Thyroid gland (tissue), 4 donors: Measurements from ENCODE around the gene CAMTA1. TPM values are rescaled to one million over a fixed set of nuclear protein-coding genes. Genes with fewer than 3 reads are reported as not detected.

Experiments
- DNase-seq, 2 donors: peaks; one replicate each; pipeline ENCODE4 v3.0.0-alpha.2; 2019
- H3K27ac ChIP-seq, 3 donors: fragments of 200-600 bp; sonication (generic); 1 replicate in 2 of 3; 2 replicates in 1 of 3; pipeline ENCODE4 v1.5.1; 2016 to 2019; ENCODE audit warnings: mild to moderate bottlenecking in 1 of 3, moderate library complexity in 1 of 3
- H3K27me3 ChIP-seq: fragments of 200-600 bp; sonication (generic); one replicate; pipeline ENCODE4 v1.5.1; 2019
- H3K36me3 ChIP-seq, 2 donors: fragments of 200-600 bp; sonication (generic); one replicate each; pipeline ENCODE4 v1.5.1; 2016 to 2019
- H3K4me1 ChIP-seq, 2 donors: fragments of 200-600 bp; sonication (generic); one replicate each; pipeline ENCODE4 v1.5.1; 2017 to 2019
- H3K4me3 ChIP-seq, 3 donors: fragments of 200-600 bp; sonication (generic); replicated peaks in 1 of 3; 1 replicate in 2 of 3; 2 replicates in 1 of 3; pipeline ENCODE4 v1.5.1; 2016; ENCODE audit warnings: mild to moderate bottlenecking in 1 of 3
- H3K9me3 ChIP-seq: fragments of 200-600 bp; sonication (generic); one replicate; pipeline ENCODE4 v1.5.1; 2017
- CTCF ChIP-seq, 6 experiments: fragments of 200-600 bp in 3 of 6; fragments of 450-650 bp in 3 of 6; sonication (generic) in 3 of 6; IDR thresholded peaks; one replicate each; pipeline ENCODE4 v1.5.1; 2016 to 2019; ENCODE audit warnings: antibody characterized with exemption in 6 of 6, mild to moderate bottlenecking in 2 of 6, inconsistent platforms in 1 of 6, moderate library complexity in 1 of 6
- POLR2A ChIP-seq, 2 donors: fragments of 450-650 bp; IDR thresholded peaks; one replicate each; pipeline ENCODE4 v1.6.1; 2017; ENCODE audit warnings: antibody characterized with exemption in 2 of 2, mild to moderate bottlenecking in 2 of 2, moderate library complexity in 1 of 2
- WGBS, 2 donors: methylation state at CpG; one replicate each; pipeline ENCODE4 v1.1.5; 2017; 5-methylcytosine and 5-hydroxymethylcytosine counted together
- intact Hi-C: fragments of 100-400 bp; cut with DNase I; formaldehyde crosslinking; loops from one replicate; pipeline ENCODE4 v1.15.1; 2023
- total RNA-seq, 4 donors: library from RNA; depleted of rRNA; stranded (reverse); fragments of >200 nt; gene quantifications; one replicate each; pipeline ENCODE4 v1.2.3, GENCODE V29; 2016

Gene CAMTA1
- total RNA-seq, 4 donors from 2014 or later, result 63.9 to 124 (median 101) TPM

- intact Hi-C loops, result no loop called here
- no peak for DNase-seq
- Histone ChIP-seq H3K36me3 (no peaks in the 10 kb centered on the region), H3K27ac (no peak overlapping the region), H3K27me3 (no peaks in the 10 kb centered on the region), H3K4me1 (no peaks in the 10 kb centered on the region), H3K4me3 (no peak overlapping the region), H3K9me3 (no peaks in the 10 kb centered on the region)
- TF ChIP-seq CTCF (IDR thresholded peaks at IDR 0.05) (no peak), POLR2A (IDR thresholded peaks at IDR 0.05) (no peak)
- 93% methylated on average over 1 of the region's 1 CpG for WGBS, 2 donors
Measured at GRCh38 chr1:7395251-7395650, 610.0 kb downstream of the CAMTA1 start.

DNA sequence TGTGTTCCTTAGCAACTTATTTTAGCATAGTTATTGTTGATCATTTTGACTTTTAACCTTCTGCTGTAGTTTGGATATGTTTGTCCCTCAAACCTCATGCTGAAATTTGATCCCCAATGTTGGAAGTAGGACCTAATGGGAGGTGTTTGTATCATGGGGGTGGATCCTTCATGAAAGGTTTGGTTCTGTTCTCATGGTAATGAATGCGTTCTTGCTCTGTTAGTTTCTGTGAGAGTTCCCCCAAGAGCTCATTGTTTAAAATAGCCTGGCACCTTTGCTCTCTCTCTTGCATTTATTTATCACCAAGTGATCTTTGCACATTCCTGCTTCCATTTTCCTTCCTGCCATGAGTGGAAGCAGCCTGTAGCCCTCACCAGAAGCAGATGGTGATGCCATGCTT, 613.7 kb downstream of the CAMTA1 start:
- Histone ChIP-seq H3K4me1 (no peaks in the 10 kb centered on the region), H3K36me3 (no peaks in the 10 kb centered on the region), H3K4me3 (no peak overlapping the region), H3K9me3 (no peaks in the 10 kb centered on the region), H3K27me3 (no peaks in the 10 kb centered on the region), H3K27ac (no peak overlapping the region)
- WGBS, 2 donors, result 62 to 71% methylated on average over 1 of the region's 1 CpG
- no peak for TF ChIP-seq CTCF (IDR thresholded peaks at IDR 0.05)
- no peak for TF ChIP-seq POLR2A (IDR thresholded peaks at IDR 0.05)
- intact Hi-C loops, result no loop called here
- DNase-seq, result no peak

DNA sequence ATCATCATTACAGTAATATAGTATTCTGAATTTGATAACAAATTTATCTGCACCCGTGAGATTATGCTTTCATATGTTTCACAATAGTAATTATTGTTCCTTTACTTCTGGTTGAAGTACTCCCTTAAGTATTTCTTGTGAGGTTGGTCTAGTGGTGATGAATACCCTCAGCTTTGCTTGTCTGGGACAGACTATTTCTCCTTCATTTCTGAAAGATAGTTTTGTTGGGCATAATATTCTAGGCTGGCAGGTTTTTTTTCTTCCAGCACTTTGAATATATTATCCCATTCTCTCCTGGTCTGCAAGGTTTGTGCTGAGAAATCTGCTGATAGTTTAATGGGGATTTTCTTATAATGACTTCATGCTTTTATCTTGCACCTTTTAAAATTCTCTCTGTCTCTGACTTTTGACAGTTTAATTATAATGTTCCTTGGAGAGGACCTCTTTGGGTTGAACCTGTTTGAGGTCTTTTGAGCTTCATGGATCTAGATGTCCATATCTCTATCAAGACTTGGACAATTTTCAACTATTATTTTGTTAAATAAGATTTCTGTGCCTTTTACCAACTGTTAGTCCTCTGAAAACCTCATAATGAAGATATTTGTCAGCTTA, 614.4 kb downstream of the CAMTA1 start:
- H3K27ac ChIP-seq, result no peak overlapping the region
- 90 to 92% methylated on average over 1 of the region's 1 CpG for WGBS, 2 donors
- H3K9me3 ChIP-seq, result no peaks in the 10 kb centered on the region
- H3K36me3 ChIP-seq, result no peaks in the 10 kb centered on the region
- H3K4me1 ChIP-seq, result no peaks in the 10 kb centered on the region
- TF ChIP-seq CTCF (IDR thresholded peaks at IDR 0.05) (no peak), POLR2A (IDR thresholded peaks at IDR 0.05) (no peak)
- no peaks in the 10 kb centered on the region for H3K27me3 ChIP-seq
- DNase-seq, result no peak
- no peak overlapping the region for H3K4me3 ChIP-seq
- intact Hi-C loops, result no loop called here

- Histone ChIP-seq H3K36me3 (no peaks in the 10 kb centered on the region), H3K4me3 (no peak overlapping the region), H3K9me3 (no peaks in the 10 kb centered on the region), H3K27ac (no peak overlapping the region), H3K27me3 (no peaks in the 10 kb centered on the region), H3K4me1 (no peaks in the 10 kb centered on the region)
- intact Hi-C loops, result no loop called here
- 82 to 100% methylated on average over 1 of the region's 1 CpG for WGBS, 2 donors
- TF ChIP-seq CTCF (IDR thresholded peaks at IDR 0.05), result no peak
- no peak for TF ChIP-seq POLR2A (IDR thresholded peaks at IDR 0.05)
- no peak for DNase-seq
Measured at GRCh38 chr1:7400566-7400965, 615.3 kb downstream of the CAMTA1 start.

DNA sequence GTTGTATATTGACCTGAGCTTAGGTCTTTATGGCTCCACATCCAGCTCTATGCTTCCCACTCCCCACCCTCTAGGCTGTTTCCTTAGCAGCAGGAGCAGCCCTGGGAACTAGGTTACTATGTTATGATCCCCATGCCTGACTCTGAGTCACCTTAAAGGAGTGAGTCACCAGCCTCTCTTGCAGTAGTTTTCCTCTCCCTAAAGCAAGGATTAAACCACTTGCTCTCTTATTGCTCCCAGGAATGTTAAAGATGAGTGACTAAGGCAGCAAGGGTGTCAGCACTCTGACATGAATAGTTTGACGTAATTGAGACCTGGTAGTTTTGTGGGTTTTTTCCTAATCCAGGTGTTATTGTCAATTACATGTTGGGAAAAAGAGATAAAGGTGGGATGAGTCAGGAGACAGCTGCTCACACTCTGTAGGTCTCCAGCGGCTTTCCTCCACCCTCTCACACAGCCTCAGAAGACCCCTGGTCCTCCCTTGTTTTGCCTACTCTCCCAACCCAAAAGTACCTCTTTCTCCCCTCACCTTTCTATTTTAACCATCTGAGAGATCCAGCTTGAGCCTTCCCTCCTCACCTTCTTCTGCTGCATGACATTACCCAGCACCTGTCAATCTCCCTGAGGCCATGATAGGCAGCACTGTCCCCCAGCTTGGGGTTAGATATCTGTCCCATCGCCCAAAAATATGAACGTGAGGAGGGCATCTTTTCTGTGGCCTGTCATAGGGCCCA, 616.7 kb downstream of the CAMTA1 start:
- no peak for TF ChIP-seq CTCF (IDR thresholded peaks at IDR 0.05)
- TF ChIP-seq POLR2A (IDR thresholded peaks at IDR 0.05), result no peak
- Histone ChIP-seq H3K27me3 (no peaks in the 10 kb centered on the region), H3K4me1 (no peaks in the 10 kb centered on the region), H3K4me3 (no peak overlapping the region), H3K9me3 (no peaks in the 10 kb centered on the region), H3K27ac (no peak overlapping the region), H3K36me3 (no peaks in the 10 kb centered on the region)
- no peak for DNase-seq
- 80 to 87% methylated on average over 4 of the region's 4 CpGs for WGBS, 2 donors
- intact Hi-C loops, result no loop called here
